NCI-H2196 treated with DMSO at 0.1 percent for 48 hours (cell line): ENCODE data around the gene CYB561D2.

Source experiments
- DNase-seq: peaks from one replicate; lab custom pipeline; 2025; ENCODE audit not compliant: unreplicated experiment; lab: John Stamatoyannopoulos, UW

CYB561D2 gene

GRCh38 chr3:50323092-50323600, 27.5 kb upstream of the CYB561D2 start:
- no peak for DNase-seq

GRCh38 chr3:50323614-50324199, 27.0 kb upstream of the CYB561D2 start:
- no peak for DNase-seq

GRCh38 chr3:50324351-50325112, 26.1 kb upstream of the CYB561D2 start:
- DNase-seq, result no peak

GRCh38 chr3:50325113-50325480, 25.6 kb upstream of the CYB561D2 start:
- DNase-seq, result no peak

GRCh38 chr3:50325497-50326181, 25.0 kb upstream of the CYB561D2 start:
- DNase-seq, result no peak

GRCh38 chr3:50326182-50326541, 24.5 kb upstream of the CYB561D2 start:
- DNase-seq, result no peak

- DNase-seq, result no peak
These were observed 23.5 kb upstream of the CYB561D2 start for GRCh38 chr3:50327129-50327528.

GRCh38 chr3:50327943-50328691, 22.5 kb upstream of the CYB561D2 start, which contains the start of gene TUSC2:
Gene TUSC2, minus strand, starts transcription at chr3:50328223. Its CDS starts 124 bp downstream, at chr3:50328099.
- peak; percentile 58 for DNase-seq

GRCh38 chr3:50330330-50330729, 20.3 kb upstream of the CYB561D2 start:
- no peak for DNase-seq

- no peak for DNase-seq
These were observed 19.2 kb upstream of the CYB561D2 start for GRCh38 chr3:50331364-50331907.

- DNase-seq, result no peak
These were observed 16.8 kb upstream of the CYB561D2 start for GRCh38 chr3:50333744-50334328.

- DNase-seq, result no peak
These were observed 16.2 kb upstream of the CYB561D2 start for GRCh38 chr3:50334339-50335075.

- no peak for DNase-seq
These were observed 14.0 kb upstream of the CYB561D2 start for GRCh38 chr3:50336452-50337174.

- peak; percentile 89 for DNase-seq
These were observed 13.3 kb upstream of the CYB561D2 start for GRCh38 chr3:50337175-50337861.

- no peak for DNase-seq
These were observed 11.7 kb upstream of the CYB561D2 start for GRCh38 chr3:50338965-50339364.

- DNase-seq, result no peak
These were observed 11.0 kb upstream of the CYB561D2 start for GRCh38 chr3:50339485-50340146.

- no peak for DNase-seq
These were observed 10.6 kb upstream of the CYB561D2 start for GRCh38 chr3:50340147-50340447.
